Measurements from ENCODE around the gene FAM89B.

FAM89B gene

GRCh38 chr11:65547446-65548125, 24.8 kb upstream of the FAM89B start:
- Histone ChIP-seq H3K79me2 (ENCODE audit: insufficient read depth, low read depth) (no peaks in the 10 kb centered on the region), H3K9ac (no peak overlapping the region), H3K4me1 (ENCODE audit: low read depth, poor library complexity, severe bottlenecking) (peaks cover 28% of the 10 kb centered on the region), H3K27me3 (ENCODE audit: insufficient read depth, low read depth) (no peaks in the 10 kb centered on the region), H4K20me1 (ENCODE audit: insufficient read depth) (no peaks in the 10 kb centered on the region), H3K4me3 (IDR thresholded peaks at IDR 0.05; ENCODE audit: insufficient read depth, low read depth, low read length) (no peak overlapping the region), H3K27ac (no peak overlapping the region), H3K4me2 (no peak overlapping the region), H2AFZ (ENCODE audit: low read depth) (no peak overlapping the region), H3K36me3 (ENCODE audit: insufficient read depth) (no peaks in the 10 kb centered on the region)
- TF ChIP-seq CTCF (conservative IDR thresholded peaks at IDR 0.05; ENCODE audit: low read depth, low read length): no peak

GRCh38 chr11:65548395-65548794, 23.9 kb upstream of the FAM89B start:
- H4K20me1 ChIP-seq (ENCODE audit: insufficient read depth): no peaks in the 10 kb centered on the region
- peaks cover 33% of the 10 kb centered on the region for H3K4me1 ChIP-seq (ENCODE audit: low read depth, poor library complexity, severe bottlenecking)
- no peaks in the 10 kb centered on the region for H3K79me2 ChIP-seq (ENCODE audit: insufficient read depth, low read depth)
- no peak overlapping the region for H3K9ac ChIP-seq
- H3K27me3 ChIP-seq (ENCODE audit: insufficient read depth, low read depth): no peaks in the 10 kb centered on the region
- H2AFZ ChIP-seq (ENCODE audit: low read depth): no peak overlapping the region
- H3K4me2 ChIP-seq: no peak overlapping the region
- H3K36me3 ChIP-seq (ENCODE audit: insufficient read depth): no peaks in the 10 kb centered on the region
- no peak overlapping the region for H3K4me3 ChIP-seq (IDR thresholded peaks at IDR 0.05; ENCODE audit: insufficient read depth, low read depth, low read length)
- H3K27ac ChIP-seq: no peak overlapping the region
- TF ChIP-seq CTCF (conservative IDR thresholded peaks at IDR 0.05; ENCODE audit: low read depth, low read length): no peak

GRCh38 chr11:65549096-65549495, 23.2 kb upstream of the FAM89B start:
- H3K9ac ChIP-seq: no peak overlapping the region
- H3K79me2 ChIP-seq (ENCODE audit: insufficient read depth, low read depth): no peaks in the 10 kb centered on the region
- H3K27ac ChIP-seq: no peak overlapping the region
- TF ChIP-seq CTCF (conservative IDR thresholded peaks at IDR 0.05; ENCODE audit: low read depth, low read length): no peak
- H3K27me3 ChIP-seq (ENCODE audit: insufficient read depth, low read depth): no peaks in the 10 kb centered on the region
- no peaks in the 10 kb centered on the region for H4K20me1 ChIP-seq (ENCODE audit: insufficient read depth)
- H3K4me1 ChIP-seq (ENCODE audit: low read depth, poor library complexity, severe bottlenecking): peaks cover 39% of the 10 kb centered on the region
- no peak overlapping the region for H3K4me3 ChIP-seq (IDR thresholded peaks at IDR 0.05; ENCODE audit: insufficient read depth, low read depth, low read length)
- H2AFZ ChIP-seq (ENCODE audit: low read depth): no peak overlapping the region
- no peaks in the 10 kb centered on the region for H3K36me3 ChIP-seq (ENCODE audit: insufficient read depth)
- no peak overlapping the region for H3K4me2 ChIP-seq

GRCh38 chr11:65551572-65552387, 20.6 kb upstream of the FAM89B start:
- H4K20me1 ChIP-seq (ENCODE audit: insufficient read depth): no peaks in the 10 kb centered on the region
- TF ChIP-seq CTCF (conservative IDR thresholded peaks at IDR 0.05; ENCODE audit: low read depth, low read length): peak; percentile 69
- no peak overlapping the region for H2AFZ ChIP-seq (ENCODE audit: low read depth)
- H3K36me3 ChIP-seq (ENCODE audit: insufficient read depth): no peaks in the 10 kb centered on the region
- peaks cover 64% of the 10 kb centered on the region for H3K4me1 ChIP-seq (ENCODE audit: low read depth, poor library complexity, severe bottlenecking)
- H3K79me2 ChIP-seq (ENCODE audit: insufficient read depth, low read depth): no peaks in the 10 kb centered on the region
- H3K4me3 ChIP-seq (IDR thresholded peaks at IDR 0.05; ENCODE audit: insufficient read depth, low read depth, low read length): no peak overlapping the region
- no peak overlapping the region for H3K9ac ChIP-seq
- peak overlapping the region; percentile 43; the same call in 1 of the 2 replicates for H3K27ac ChIP-seq
- peak overlapping the region; percentile 66; the same call in 1 of the 2 replicates for H3K4me2 ChIP-seq
- no peaks in the 10 kb centered on the region for H3K27me3 ChIP-seq (ENCODE audit: insufficient read depth, low read depth)

All from KMS-11 (cell line).